Heart right ventricle (tissue), 16 donors: ENCODE results near the gene ADAMTS3. TPM values are rescaled to one million over a fixed set of nuclear protein-coding genes. Genes with fewer than 3 reads are reported as not detected.

Source experiments
- ATAC-seq, 8 donors: fragments of 200-7000 bp; cut with Tn5 transposase; one replicate each; pipeline ENCODE4 v1.9.1; 2020; ENCODE audit warnings: mild to moderate bottlenecking in 8 of 8, moderate library complexity in 8 of 8, moderate number of reproducible peaks in 1 of 8
- DNase-seq, 2 donors: peaks; one replicate each; pipeline ENCODE4 v3.0.0-alpha.2; 2020
- H3K27ac ChIP-seq, 10 donors: fragments of 200-600 bp; sonication (generic) in 2 of 10; one replicate each; pipeline versions ENCODE4 v1.5.0 to v1.8.0; 2020 to 2022; ENCODE audit warnings: mild to moderate bottlenecking in 3 of 10
- H3K27me3 ChIP-seq, 7 donors: fragments of 200-600 bp; one replicate each; pipeline ENCODE4 v1.8.0; 2021 to 2022; ENCODE audit warnings: mild to moderate bottlenecking in 2 of 7
- H3K36me3 ChIP-seq, 9 donors: fragments of 200-600 bp; sonication (generic) in 1 of 9; one replicate each; pipeline versions ENCODE4 v1.5.0 to v1.8.0; 2020 to 2022; ENCODE audit warnings: mild to moderate bottlenecking in 2 of 9
- H3K4me1 ChIP-seq, 9 donors: fragments of 200-600 bp; sonication (generic) in 1 of 9; one replicate each; pipeline versions ENCODE4 v1.5.0 to v1.8.0; 2020 to 2022; ENCODE audit warnings: mild to moderate bottlenecking in 4 of 9
- H3K4me3 ChIP-seq, 10 donors: fragments of 200-600 bp; sonication (generic) in 2 of 10; one replicate each; pipeline versions ENCODE4 v1.5.0 to v1.8.0; 2020 to 2022; ENCODE audit warnings: mild to moderate bottlenecking in 7 of 10, moderate library complexity in 2 of 10
- H3K9me3 ChIP-seq, 11 donors: fragments of 200-600 bp in 10 of 11; sonication (generic) in 2 of 11; one replicate each; pipeline versions ENCODE4 v1.5.0 to v1.8.0; 2013 to 2022; ENCODE audit warnings: mild to moderate bottlenecking in 2 of 11, control low read depth in 1 of 11, moderate library complexity in 1 of 11
- WGBS, 2 donors: extraction: QIAGEN DNeasy Blood & Tissue Kit; methylation state at CpG; one replicate each; pipeline ENCODE4 v1.1.7; 2013; ENCODE audit warnings: inconsistent platforms in 1 of 2; 5-methylcytosine and 5-hydroxymethylcytosine counted together
- intact Hi-C, 10 donors: fragments of 100-400 bp; cut with DNase I; formaldehyde crosslinking; loops; one replicate each; pipeline versions ENCODE4 v1.11.1 to v1.14.2; 2022
- polyA plus RNA-seq, 2 donors: library from polyadenylated mRNA; stranded (reverse); fragments of 200-250 nt; gene quantifications; one replicate each; pipeline ENCODE4 v1.2.3, GENCODE V29; 2013
- total RNA-seq, 10 donors: library from RNA; stranded (reverse); fragmentation: NEBNext Ultra II Directional in 3 of 10; extraction: Animal tissue kit (Norgen Biotek cat#: 25700) in 3 of 10; gene quantifications; one replicate each; pipeline versions ENCODE4 v1.2.1 to v1.2.4, GENCODE V29; 2021 to 2023
- TF ChIP-seq, protein P1 (sequence below), 9 donors: fragments of 200-600 bp; sonication (generic) in 2 of 9; IDR thresholded peaks; one replicate each; pipeline versions ENCODE4 v1.5.0 to v1.8.0; 2021 to 2022; ENCODE audit warnings: antibody characterized with exemption in 9 of 9, mild to moderate bottlenecking in 5 of 9, moderate library complexity in 1 of 9
- donor health status: Arrhythmogenic right ventricular cardiomyopathy.
- donor health status: ischemic (EF 13 %, LVEDD 7.1; RV severe dilation, severe dysfunction).
- donor health status: healthy with polysubstance abuse.
- donor health status: DM: no; HTN: yes; CAD: no.
- donor health status: DM: no; HTN: no; CAD: no.
- donor health status: ischemic (EF 25% LVEDD 6.9; RV normal size, moderate dysfunction).
- donor health status: ischemic (EF 25% LVEDD 5.7; RV mildly dilated, moderate dysfunction).
- donor health status: healthy.
- donor health status: DM: yes; HTN: yes; CAD: no.
- donor health status: Ischemic cardiomyopathy.
- donor health status: ischemic (EF 35%, LVEDD 5.7; RV mildly dilated, moderate dysfunction).
- donor health status: nonischemic (EF 11% LVEDD 7.7; RV severe dilation, severe dysfunction).
- donor health status: DM: yes; HTN: yes; CAD: no.
- donor health status: PGD.
- donor health status: ischemic (EF 29% LVEDD 5.4; RV normal size, mild dysfunction).
- donor health status: nonischemic (EF 23%, LVEDD 6.1; RV moderate dilation, normal function).

Gene ADAMTS3
- total and polyA plus RNA-seq, 12 donors, result 0.23 to 1.1 (median 0.54) TPM

- no peaks in the 10 kb centered on the region for H3K9me3 ChIP-seq
- intact Hi-C loops, result no loop called here
- H3K36me3 ChIP-seq, result no peaks in the 10 kb centered on the region
- peak in 1 of 2 donors; percentile 5 for DNase-seq
- TF ChIP-seq, protein P1, sequence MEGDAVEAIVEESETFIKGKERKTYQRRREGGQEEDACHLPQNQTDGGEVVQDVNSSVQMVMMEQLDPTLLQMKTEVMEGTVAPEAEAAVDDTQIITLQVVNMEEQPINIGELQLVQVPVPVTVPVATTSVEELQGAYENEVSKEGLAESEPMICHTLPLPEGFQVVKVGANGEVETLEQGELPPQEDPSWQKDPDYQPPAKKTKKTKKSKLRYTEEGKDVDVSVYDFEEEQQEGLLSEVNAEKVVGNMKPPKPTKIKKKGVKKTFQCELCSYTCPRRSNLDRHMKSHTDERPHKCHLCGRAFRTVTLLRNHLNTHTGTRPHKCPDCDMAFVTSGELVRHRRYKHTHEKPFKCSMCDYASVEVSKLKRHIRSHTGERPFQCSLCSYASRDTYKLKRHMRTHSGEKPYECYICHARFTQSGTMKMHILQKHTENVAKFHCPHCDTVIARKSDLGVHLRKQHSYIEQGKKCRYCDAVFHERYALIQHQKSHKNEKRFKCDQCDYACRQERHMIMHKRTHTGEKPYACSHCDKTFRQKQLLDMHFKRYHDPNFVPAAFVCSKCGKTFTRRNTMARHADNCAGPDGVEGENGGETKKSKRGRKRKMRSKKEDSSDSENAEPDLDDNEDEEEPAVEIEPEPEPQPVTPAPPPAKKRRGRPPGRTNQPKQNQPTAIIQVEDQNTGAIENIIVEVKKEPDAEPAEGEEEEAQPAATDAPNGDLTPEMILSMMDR (IDR thresholded peaks at IDR 0.05), result no peak
- WGBS, 2 donors, result 42 to 54% methylated on average over 5 of the region's 5 CpGs
- no peak overlapping the region for H3K4me3 ChIP-seq
- no peaks in the 10 kb centered on the region for H3K27me3 ChIP-seq
- ATAC-seq, result peak in 7 of 8 donors; percentile 19 to 83 (median 65)
- peak overlapping the region in 4 of 10 donors; percentile 3 to 69 (median 61) for H3K27ac ChIP-seq
- H3K4me1 ChIP-seq, result peaks cover 0 to 42% (median 25%) of the 10 kb centered on the region in 9 donors
Observed at GRCh38 chr4:72313121-72313520, 255.9 kb downstream of the ADAMTS3 start.

GRCh38 chr4:72312032-72312650 lies 256.9 kb downstream of the ADAMTS3 start:
- intact Hi-C loops, result no loop called here
- no peaks in the 10 kb centered on the region for H3K36me3 ChIP-seq
- H3K27ac ChIP-seq, result peak overlapping the region in 9 of 10 donors; percentile 10 to 69 (median 45)
- no peak overlapping the region for H3K4me3 ChIP-seq
- WGBS, 2 donors, result 19 to 24% methylated on average over 6 of the region's 6 CpGs
- no peaks in the 10 kb centered on the region for H3K9me3 ChIP-seq
- peaks cover 0 to 42% (median 25%) of the 10 kb centered on the region in 9 donors for H3K4me1 ChIP-seq
- DNase-seq (peak; percentile 59 to 78), ATAC-seq (peak; percentile 92 to 99 (median 96))
- TF ChIP-seq, protein P1 (IDR thresholded peaks at IDR 0.05), result no peak
- H3K27me3 ChIP-seq, result no peaks in the 10 kb centered on the region

GRCh38 chr4:72311291-72311690 lies 257.7 kb downstream of the ADAMTS3 start:
- WGBS, 2 donors, result 88 to 90% methylated on average over 3 of the region's 3 CpGs
- TF ChIP-seq, protein P1 (IDR thresholded peaks at IDR 0.05), result no peak
- Histone ChIP-seq H3K4me1 (peaks cover 0 to 42% (median 25%) of the 10 kb centered on the region in 9 donors), H3K36me3 (no peaks in the 10 kb centered on the region), H3K4me3 (no peak overlapping the region), H3K27ac (peak overlapping the region in 1 of 10 donors; percentile 66), H3K27me3 (no peaks in the 10 kb centered on the region), H3K9me3 (no peaks in the 10 kb centered on the region)
- intact Hi-C loops, result no loop called here
- ATAC-seq (no peak), DNase-seq (no peak)

GRCh38 chr4:72305620-72306019 lies 263.4 kb downstream of the ADAMTS3 start:
- Histone ChIP-seq H3K9me3 (no peaks in the 10 kb centered on the region), H3K27ac (no peak overlapping the region), H3K36me3 (no peaks in the 10 kb centered on the region), H3K27me3 (no peaks in the 10 kb centered on the region), H3K4me3 (no peak overlapping the region), H3K4me1 (no peaks in the 10 kb centered on the region)
- intact Hi-C loops, result no loop called here
- DNase-seq (no peak), ATAC-seq (no peak)
- TF ChIP-seq, protein P1 (IDR thresholded peaks at IDR 0.05), result no peak
- WGBS, 2 donors, result 96 to 97% methylated on average over 9 of the region's 9 CpGs
